Bronchial epithelial cell (primary cell): ENCODE results near the gene IER2. TPM values are rescaled to one million over a fixed set of nuclear protein-coding genes. Genes with fewer than 3 reads are reported as not detected.

Experiments
- DNase-seq: peaks from one replicate; pipeline ENCODE4 v3.0.0-alpha.2; 2010; ENCODE audit warnings: low read depth
- FAIRE-seq: peaks from 2 replicates; lab custom pipeline; 2011; peaks lifted over from hg19 to GRCh38; lab: Jason Lieb, UNC
- H3K27me3 ChIP-seq: 2 replicates; pipeline ENCODE4 v1.5.1; 2011; ENCODE audit warnings: low read length; ENCODE audit not compliant: control insufficient read depth, insufficient read depth
- H3K36me3 ChIP-seq: 2 replicates; pipeline ENCODE4 v1.5.1; 2011; ENCODE audit warnings: low read length; ENCODE audit not compliant: control insufficient read depth, insufficient read depth
- H3K4me3 ChIP-seq: 2 replicates; pipeline ENCODE4 v1.5.1; 2011; ENCODE audit warnings: mild to moderate bottlenecking, low read depth, low read length, control low read depth
- total RNA-seq: library from RNA; depleted of rRNA; stranded (reverse); fragments of >200 nt; gene quantifications from 2 replicates; pipeline ENCODE4 v1.2.1, GENCODE V29; 2014
- TF ChIP-seq, protein P1 (sequence below): IDR thresholded peaks from 2 replicates; pipeline ENCODE4 v1.5.1; 2011; ENCODE audit warnings: mild to moderate bottlenecking, moderate library complexity, low read length, control low read depth, inconsistent platforms; ENCODE audit not compliant: insufficient read depth, severe bottlenecking

IER2 gene
- total RNA-seq, 1 donor from 2014 or later: 32.1 TPM

DNA sequence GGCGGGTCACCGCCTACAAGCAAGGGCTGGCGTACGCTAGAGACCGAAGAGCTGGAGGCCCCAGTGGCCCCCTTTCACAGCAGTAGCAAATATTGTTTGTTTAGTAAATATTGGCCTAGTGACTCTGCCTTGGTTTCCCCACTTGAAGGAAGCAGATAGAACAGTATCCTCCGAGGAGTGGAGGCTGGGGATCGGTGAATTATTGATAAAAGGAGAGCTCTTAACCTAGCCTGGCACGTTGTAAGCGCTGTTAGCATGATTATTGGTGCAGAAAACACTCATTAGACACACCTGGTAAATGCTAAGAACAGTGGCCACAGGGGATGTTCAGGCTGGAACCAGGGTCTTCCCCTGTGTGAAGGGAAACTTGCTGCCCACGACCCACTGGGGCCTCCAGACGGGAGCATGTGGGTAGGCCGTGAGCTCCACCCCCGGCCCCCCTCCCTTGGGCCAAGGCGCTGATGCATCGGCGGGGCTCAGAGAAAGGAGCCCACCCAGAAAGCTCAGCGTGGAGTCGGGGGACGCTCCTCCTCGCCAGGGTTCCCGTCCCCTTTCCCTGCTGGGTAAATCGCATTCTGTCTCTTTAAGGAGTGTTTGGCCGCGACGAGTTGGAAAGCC lies 2.3 kb downstream of the IER2 start:
- DNase-seq: no peak
- TF ChIP-seq, protein P1, sequence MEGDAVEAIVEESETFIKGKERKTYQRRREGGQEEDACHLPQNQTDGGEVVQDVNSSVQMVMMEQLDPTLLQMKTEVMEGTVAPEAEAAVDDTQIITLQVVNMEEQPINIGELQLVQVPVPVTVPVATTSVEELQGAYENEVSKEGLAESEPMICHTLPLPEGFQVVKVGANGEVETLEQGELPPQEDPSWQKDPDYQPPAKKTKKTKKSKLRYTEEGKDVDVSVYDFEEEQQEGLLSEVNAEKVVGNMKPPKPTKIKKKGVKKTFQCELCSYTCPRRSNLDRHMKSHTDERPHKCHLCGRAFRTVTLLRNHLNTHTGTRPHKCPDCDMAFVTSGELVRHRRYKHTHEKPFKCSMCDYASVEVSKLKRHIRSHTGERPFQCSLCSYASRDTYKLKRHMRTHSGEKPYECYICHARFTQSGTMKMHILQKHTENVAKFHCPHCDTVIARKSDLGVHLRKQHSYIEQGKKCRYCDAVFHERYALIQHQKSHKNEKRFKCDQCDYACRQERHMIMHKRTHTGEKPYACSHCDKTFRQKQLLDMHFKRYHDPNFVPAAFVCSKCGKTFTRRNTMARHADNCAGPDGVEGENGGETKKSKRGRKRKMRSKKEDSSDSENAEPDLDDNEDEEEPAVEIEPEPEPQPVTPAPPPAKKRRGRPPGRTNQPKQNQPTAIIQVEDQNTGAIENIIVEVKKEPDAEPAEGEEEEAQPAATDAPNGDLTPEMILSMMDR: no peak
- Histone ChIP-seq H3K4me3 (peak overlapping the region; percentile 88), H3K36me3 (peaks cover 8% of the 10 kb centered on the region), H3K27me3 (no peaks in the 10 kb centered on the region)
- no peak for FAIRE-seq

- Histone ChIP-seq H3K27me3 (no peaks in the 10 kb centered on the region), H3K4me3 (peak overlapping the region; percentile 88), H3K36me3 (peaks cover 8% of the 10 kb centered on the region)
- DNase-seq: peak; percentile 80
- TF ChIP-seq, protein P1: peak; percentile 13
- FAIRE-seq: no peak
Measured at GRCh38 chr19:13152974-13153568, 2.9 kb downstream of the IER2 start.

DNA sequence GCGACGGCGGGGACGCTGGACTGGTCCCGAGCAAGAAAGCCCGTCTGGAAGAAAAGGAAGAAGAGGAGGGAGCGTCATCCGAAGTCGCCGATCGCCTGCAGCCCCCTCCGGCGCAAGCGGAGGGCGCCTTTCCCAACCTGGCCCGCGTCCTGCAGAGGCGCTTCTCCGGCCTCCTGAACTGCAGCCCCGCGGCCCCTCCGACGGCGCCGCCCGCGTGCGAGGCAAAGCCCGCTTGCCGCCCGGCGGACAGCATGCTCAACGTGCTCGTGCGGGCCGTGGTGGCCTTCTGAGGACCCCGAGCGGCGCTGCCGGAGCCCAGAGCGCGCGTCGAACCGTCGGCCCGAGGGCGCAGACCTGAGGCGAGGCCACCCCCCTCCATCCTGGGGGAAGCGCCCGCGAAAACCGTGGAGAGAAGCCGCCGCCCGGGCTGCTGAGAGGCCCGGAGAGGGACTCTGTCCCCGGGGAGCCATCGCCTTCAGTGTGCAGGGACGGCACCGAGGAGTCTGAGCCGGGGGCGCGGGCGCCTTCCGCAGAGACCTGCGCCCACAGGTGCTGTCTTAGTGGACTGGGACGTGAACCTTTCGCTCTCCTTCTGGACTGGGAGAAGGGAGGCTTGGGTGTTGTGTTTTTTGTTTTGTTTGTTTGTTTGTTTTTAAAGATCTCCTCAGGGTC lies 3.5 kb downstream of the IER2 start:
- DNase-seq: no peak
- Histone ChIP-seq H3K36me3 (peaks cover 8% of the 10 kb centered on the region), H3K27me3 (no peaks in the 10 kb centered on the region), H3K4me3 (peak overlapping the region; percentile 88)
- FAIRE-seq: no peak
- TF ChIP-seq, protein P1: no peak

- DNase-seq (peak; percentile 75), FAIRE-seq (peak; percentile 81)
- TF ChIP-seq, protein P1: no peak
- peaks cover 8% of the 10 kb centered on the region for H3K36me3 ChIP-seq
- H3K27me3 ChIP-seq: no peaks in the 10 kb centered on the region
- peak overlapping the region; percentile 88 for H3K4me3 ChIP-seq
Measured at GRCh38 chr19:13154241-13154778, 4.1 kb downstream of the IER2 start.

- FAIRE-seq (no peak), DNase-seq (peak; percentile 75)
- H3K27me3 ChIP-seq: no peaks in the 10 kb centered on the region
- peaks cover 8% of the 10 kb centered on the region for H3K36me3 ChIP-seq
- H3K4me3 ChIP-seq: peak overlapping the region; percentile 88
- TF ChIP-seq, protein P1: peak; percentile 43
Measured at GRCh38 chr19:13154911-13155471, 4.8 kb downstream of the IER2 start.
